OCI-LY1 (cell line): ENCODE data around the gene KCNK7.

ENCODE experiments used
- H2AFZ ChIP-seq: fragments of 200-600 bp; sonication (generic), shearing (Covaris generic); 2 replicates; pipeline ENCODE4 v1.6.0; 2014; ENCODE audit warnings: antibody characterized with exemption, mild to moderate bottlenecking, low read length
- H3F3A ChIP-seq: fragments of 200-600 bp; sonication (generic), shearing (Covaris generic); 2 replicates; pipeline ENCODE4 v1.6.0; 2014; ENCODE audit warnings: mild to moderate bottlenecking, antibody characterized with exemption, low read length, moderate library complexity; ENCODE audit not compliant: insufficient read depth
- H3K27ac ChIP-seq: fragments of 200-600 bp; sonication (generic); 2 replicates; pipeline ENCODE4 v1.5.1; 2014; ENCODE audit warnings: low read length, mixed run types, mild to moderate bottlenecking, low read depth; ENCODE audit not compliant: poor library complexity, severe bottlenecking
- H3K27me3 ChIP-seq: fragments of 200-600 bp; sonication (generic); 2 replicates; pipeline ENCODE4 v1.6.0; 2014; ENCODE audit warnings: antibody characterized with exemption, mild to moderate bottlenecking, low read length, moderate library complexity; ENCODE audit not compliant: insufficient read depth
- H3K36me3 ChIP-seq: fragments of 200-600 bp; sonication (generic); 2 replicates; pipeline ENCODE4 v1.6.1; 2014; ENCODE audit warnings: mild to moderate bottlenecking, antibody characterized with exemption, low read length, moderate library complexity, mixed read lengths; ENCODE audit not compliant: insufficient read depth
- H3K4me1 ChIP-seq: fragments of 200-600 bp; sonication (generic); 2 replicates; pipeline ENCODE4 v1.5.1; 2014; ENCODE audit warnings: mild to moderate bottlenecking, low read length, moderate library complexity; ENCODE audit not compliant: insufficient read depth, severe bottlenecking
- H3K4me2 ChIP-seq: fragments of 200-600 bp; sonication (generic), shearing (Covaris generic); 2 replicates; pipeline ENCODE4 v1.6.1; 2014; ENCODE audit warnings: low read length
- H3K4me3 ChIP-seq: fragments of 200-600 bp; sonication (generic); 2 replicates; pipeline ENCODE4 v1.5.1; 2014; ENCODE audit warnings: low read length, low read depth, mild to moderate bottlenecking, mixed read lengths; ENCODE audit not compliant: poor library complexity, severe bottlenecking
- H3K79me2 ChIP-seq: fragments of 200-600 bp; shearing (Covaris generic); 2 replicates; pipeline ENCODE4 v1.6.1; 2016; ENCODE audit warnings: mixed run types, low read length, mixed read lengths; ENCODE audit not compliant: insufficient read depth
- H3K9ac ChIP-seq: fragments of 200-600 bp; sonication (generic), shearing (Covaris generic); 2 replicates; pipeline ENCODE4 v1.6.1; 2014; ENCODE audit warnings: mild to moderate bottlenecking, low read length, mixed read lengths
- H3K9me2 ChIP-seq: fragments of 200-600 bp; sonication (generic), shearing (Covaris generic); 2 replicates; pipeline ENCODE4 v1.6.1; 2014; ENCODE audit warnings: low read depth, mild to moderate bottlenecking, low read length, mixed read lengths
- H3K9me3 ChIP-seq: fragments of 200-600 bp; shearing (Covaris generic); 2 replicates; pipeline ENCODE4 v1.6.1; 2014; ENCODE audit warnings: low read length, mixed read lengths
- H4K20me1 ChIP-seq: fragments of 200-600 bp; sonication (generic), shearing (Covaris generic); 2 replicates; pipeline ENCODE4 v1.6.0; 2016; ENCODE audit warnings: mild to moderate bottlenecking, low read length; ENCODE audit not compliant: insufficient read depth
- CTCF ChIP-seq: fragments of 200-600 bp; sonication (generic), shearing (Covaris generic); IDR thresholded peaks from 2 replicates; pipeline ENCODE4 v1.5.1; 2017; ENCODE audit warnings: mild to moderate bottlenecking, antibody characterized with exemption, low read length, moderate library complexity, mixed read lengths
- EZH2 ChIP-seq: fragments of 200-600 bp; sonication (generic), shearing (Covaris generic); IDR thresholded peaks from 2 replicates; pipeline ENCODE4 v1.8.0; 2017; ENCODE audit warnings: borderline replicate concordance, mixed run types, mild to moderate bottlenecking, antibody characterized with exemption, low read length, moderate library complexity, mixed read lengths

KCNK7 gene

GRCh38 chr11:65615950-65616574 is 20.5 kb upstream of the KCNK7 start:
- Histone ChIP-seq H3K36me3 (peaks cover 39% of the 10 kb centered on the region), H3K79me2 (peaks cover 9% of the 10 kb centered on the region; the same call in 1 of the 2 replicates), H3F3A (no peaks in the 10 kb centered on the region), H3K4me1 (peaks cover 62% of the 10 kb centered on the region), H3K4me2 (peak overlapping the region; percentile 98), H3K9me3 (no peaks in the 10 kb centered on the region), H3K9ac (peak overlapping the region; percentile 93), H3K9me2 (no peaks in the 10 kb centered on the region), H3K27me3 (no peaks in the 10 kb centered on the region), H3K4me3 (peak overlapping the region; percentile 76), H4K20me1 (no peaks in the 10 kb centered on the region), H2AFZ (no peak overlapping the region), H3K27ac (peak overlapping the region; percentile 72)
- TF ChIP-seq CTCF (no peak), EZH2 (no peak)

- H3K9me3 ChIP-seq: no peaks in the 10 kb centered on the region
- H3K79me2 ChIP-seq: peaks cover 9% of the 10 kb centered on the region; the same call in 1 of the 2 replicates
- peak within 1 kb of the TSS; percentile 98 for H3K4me2 ChIP-seq
- no peaks in the 10 kb centered on the region for H3K9me2 ChIP-seq
- H4K20me1 ChIP-seq: no peaks in the 10 kb centered on the region
- H3K27me3 ChIP-seq: no peaks in the 10 kb centered on the region
- H3K4me1 ChIP-seq: peaks cover 58% of the 10 kb centered on the region
- peak within 1 kb of the TSS; percentile 77 for H3K27ac ChIP-seq
- H3K36me3 ChIP-seq: peaks cover 33% of the 10 kb centered on the region
- H2AFZ ChIP-seq: no peak within 1 kb of the TSS
- H3F3A ChIP-seq: no peaks in the 10 kb centered on the region
- H3K4me3 ChIP-seq: peak within 1 kb of the TSS; percentile 83
- TF ChIP-seq CTCF (no peak), EZH2 (no peak)
- peak within 1 kb of the TSS; percentile 93 for H3K9ac ChIP-seq
Measured at GRCh38 chr11:65615229-65615949, 19.8 kb upstream of the KCNK7 start, which contains the start of gene PCNX3. Gene PCNX3, plus strand, starts transcription at chr11:65615776. Its CDS starts 536 bp downstream, at chr11:65616312.

- Histone ChIP-seq H3K9ac (peak overlapping the region; percentile 82), H3K36me3 (peaks cover 13% of the 10 kb centered on the region), H3K79me2 (peaks cover 9% of the 10 kb centered on the region; the same call in 1 of the 2 replicates), H3K27me3 (no peaks in the 10 kb centered on the region), H3K4me1 (peaks cover 48% of the 10 kb centered on the region), H3K9me3 (no peaks in the 10 kb centered on the region), H3K9me2 (no peaks in the 10 kb centered on the region), H3K4me2 (peak overlapping the region; percentile 73), H3F3A (no peaks in the 10 kb centered on the region), H2AFZ (no peak overlapping the region), H4K20me1 (no peaks in the 10 kb centered on the region), H3K27ac (peak overlapping the region; percentile 77), H3K4me3 (peak overlapping the region; percentile 83)
- TF ChIP-seq CTCF (no peak), EZH2 (no peak)
Measured at GRCh38 chr11:65613091-65613928, 17.7 kb upstream of the KCNK7 start.
